Measurements from ENCODE around the gene ECSIT. TPM values are rescaled to one million over a fixed set of nuclear protein-coding genes. Genes with fewer than 3 reads are reported as not detected.

Gene ECSIT
- total and polyA plus RNA-seq, 4 donors: 31.7 to 58.8 (median 40.4) TPM

- ATAC-seq (ENCODE audit: insufficient read depth, low FRiP score): no peak
- 92 to 94% methylated on average over 24 of the region's 24 CpGs for WGBS, 2 donors
These were observed 20.5 kb upstream of the ECSIT start for GRCh38 chr19:11549386-11549953.

GRCh38 chr19:11547929-11548700 is 19.2 kb upstream of the ECSIT start:
- Histone ChIP-seq H3K4me3 (no peak overlapping the region), H3K27ac (ENCODE audit: low read depth in 1 of 2, low read length in 1 of 2) (no peak overlapping the region), H3K9ac (ENCODE audit: insufficient read depth in 1 of 2, low read length in 2 of 2) (no peak overlapping the region), H3K9me3 (ENCODE audit: control insufficient read depth in 4 of 4, insufficient read depth in 3 of 4, low read length in 3 of 4) (no peaks in the 10 kb centered on the region), H3K36me3 (ENCODE audit: control insufficient read depth in 4 of 4, insufficient read depth in 4 of 4, low read length in 4 of 4) (peaks cover 0 to 14% (median 6%) of the 10 kb centered on the region in 4 donors), H3K27me3 (ENCODE audit: control insufficient read depth in 3 of 3, insufficient read depth in 3 of 3, low read length in 2 of 3) (no peaks in the 10 kb centered on the region), H3K4me1 (ENCODE audit: control insufficient read depth in 5 of 5, insufficient read depth in 5 of 5, low read length in 5 of 5) (no peaks in the 10 kb centered on the region)
- WGBS, 2 donors: 90 to 93% methylated on average over 14 of the region's 14 CpGs
- no peak for DNase-seq
- no peak for ATAC-seq (ENCODE audit: insufficient read depth, low FRiP score)
- TF ChIP-seq CTCF (IDR thresholded peaks at IDR 0.05; ENCODE audit: control extremely low read depth, extremely low read depth): no peak

More at GRCh38 chr19:11549386-11549953, 20.5 kb upstream of the ECSIT start:
- Histone ChIP-seq H3K9ac (ENCODE audit: insufficient read depth in 1 of 2, low read length in 2 of 2) (no peak overlapping the region), H3K27ac (ENCODE audit: low read depth in 1 of 2, low read length in 1 of 2) (no peak overlapping the region), H3K4me1 (ENCODE audit: control insufficient read depth in 5 of 5, insufficient read depth in 5 of 5, low read length in 5 of 5) (no peaks in the 10 kb centered on the region), H3K27me3 (ENCODE audit: control insufficient read depth in 3 of 3, insufficient read depth in 3 of 3, low read length in 2 of 3) (no peaks in the 10 kb centered on the region), H3K36me3 (ENCODE audit: control insufficient read depth in 4 of 4, insufficient read depth in 4 of 4, low read length in 4 of 4) (peaks cover 0 to 28% (median 10%) of the 10 kb centered on the region in 4 donors), H3K4me3 (no peak overlapping the region), H3K9me3 (ENCODE audit: control insufficient read depth in 4 of 4, insufficient read depth in 3 of 4, low read length in 3 of 4) (no peaks in the 10 kb centered on the region)
- TF ChIP-seq CTCF (IDR thresholded peaks at IDR 0.05; ENCODE audit: control extremely low read depth, extremely low read depth): no peak
- DNase-seq: no peak

GRCh38 chr19:11541238-11541637 is 12.3 kb upstream of the ECSIT start:
- H3K9me3 ChIP-seq (ENCODE audit: control insufficient read depth in 4 of 4, insufficient read depth in 3 of 4, low read length in 3 of 4): no peaks in the 10 kb centered on the region
- H3K27me3 ChIP-seq (ENCODE audit: control insufficient read depth in 3 of 3, insufficient read depth in 3 of 3, low read length in 2 of 3): peaks cover 0 to 8% (median 6%) of the 10 kb centered on the region in 3 donors
- H3K36me3 ChIP-seq (ENCODE audit: control insufficient read depth in 4 of 4, insufficient read depth in 4 of 4, low read length in 4 of 4): no peaks in the 10 kb centered on the region
- no peak overlapping the region for H3K9ac ChIP-seq (ENCODE audit: insufficient read depth in 1 of 2, low read length in 2 of 2)
- TF ChIP-seq CTCF (IDR thresholded peaks at IDR 0.05; ENCODE audit: control extremely low read depth, extremely low read depth): no peak
- 66 to 72% methylated on average over 3 of the region's 3 CpGs for WGBS, 2 donors
- ATAC-seq (ENCODE audit: insufficient read depth, low FRiP score) (no peak), DNase-seq (no peak)
- H3K4me3 ChIP-seq: no peak overlapping the region
- no peak overlapping the region for H3K27ac ChIP-seq (ENCODE audit: low read depth in 1 of 2, low read length in 1 of 2)
- H3K4me1 ChIP-seq (ENCODE audit: control insufficient read depth in 5 of 5, insufficient read depth in 5 of 5, low read length in 5 of 5): peaks cover 0 to 9% (median under 1%) of the 10 kb centered on the region in 5 donors
